Measurements from ENCODE around the gene TSSK6. TPM values are rescaled to one million over a fixed set of nuclear protein-coding genes. Genes with fewer than 3 reads are reported as not detected.

The TSSK6 gene
- polyA plus RNA-seq, 1 experiment, result 1.7 TPM

- Histone ChIP-seq H3K36me3 (ENCODE audit: control insufficient read depth, insufficient read depth, low read length) (peaks cover 48% of the 10 kb centered on the region), H3K4me3 (ENCODE audit: low read depth, low read length) (no peak overlapping the region), H3K27me3 (ENCODE audit: control insufficient read depth, insufficient read depth, low read length) (no peaks in the 10 kb centered on the region)
- ChIA-PET POLR2A (no interaction called here), CTCF (no interaction called here)
- no peak for DNase-seq (ENCODE audit: low read depth)
- TF ChIP-seq, protein P1, sequence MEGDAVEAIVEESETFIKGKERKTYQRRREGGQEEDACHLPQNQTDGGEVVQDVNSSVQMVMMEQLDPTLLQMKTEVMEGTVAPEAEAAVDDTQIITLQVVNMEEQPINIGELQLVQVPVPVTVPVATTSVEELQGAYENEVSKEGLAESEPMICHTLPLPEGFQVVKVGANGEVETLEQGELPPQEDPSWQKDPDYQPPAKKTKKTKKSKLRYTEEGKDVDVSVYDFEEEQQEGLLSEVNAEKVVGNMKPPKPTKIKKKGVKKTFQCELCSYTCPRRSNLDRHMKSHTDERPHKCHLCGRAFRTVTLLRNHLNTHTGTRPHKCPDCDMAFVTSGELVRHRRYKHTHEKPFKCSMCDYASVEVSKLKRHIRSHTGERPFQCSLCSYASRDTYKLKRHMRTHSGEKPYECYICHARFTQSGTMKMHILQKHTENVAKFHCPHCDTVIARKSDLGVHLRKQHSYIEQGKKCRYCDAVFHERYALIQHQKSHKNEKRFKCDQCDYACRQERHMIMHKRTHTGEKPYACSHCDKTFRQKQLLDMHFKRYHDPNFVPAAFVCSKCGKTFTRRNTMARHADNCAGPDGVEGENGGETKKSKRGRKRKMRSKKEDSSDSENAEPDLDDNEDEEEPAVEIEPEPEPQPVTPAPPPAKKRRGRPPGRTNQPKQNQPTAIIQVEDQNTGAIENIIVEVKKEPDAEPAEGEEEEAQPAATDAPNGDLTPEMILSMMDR (IDR thresholded peaks at IDR 0.05; ENCODE audit: insufficient read depth, low read depth, low read length), result no peak
These were observed 16.9 kb downstream of the TSSK6 start for GRCh38 chr19:19498255-19498991.

- H3K27me3 ChIP-seq (ENCODE audit: control insufficient read depth, insufficient read depth, low read length), result no peaks in the 10 kb centered on the region
- CTCF ChIA-PET, result no interaction called here
- H3K4me3 ChIP-seq (ENCODE audit: low read depth, low read length), result no peak overlapping the region
- TF ChIP-seq, protein P1 (IDR thresholded peaks at IDR 0.05; ENCODE audit: insufficient read depth, low read depth, low read length), result no peak
- peaks cover 47% of the 10 kb centered on the region for H3K36me3 ChIP-seq (ENCODE audit: control insufficient read depth, insufficient read depth, low read length)
- DNase-seq (ENCODE audit: low read depth), result no peak
- POLR2A ChIA-PET, result no interaction called here
These were observed 19.4 kb downstream of the TSSK6 start for GRCh38 chr19:19495614-19496603.

DNA sequence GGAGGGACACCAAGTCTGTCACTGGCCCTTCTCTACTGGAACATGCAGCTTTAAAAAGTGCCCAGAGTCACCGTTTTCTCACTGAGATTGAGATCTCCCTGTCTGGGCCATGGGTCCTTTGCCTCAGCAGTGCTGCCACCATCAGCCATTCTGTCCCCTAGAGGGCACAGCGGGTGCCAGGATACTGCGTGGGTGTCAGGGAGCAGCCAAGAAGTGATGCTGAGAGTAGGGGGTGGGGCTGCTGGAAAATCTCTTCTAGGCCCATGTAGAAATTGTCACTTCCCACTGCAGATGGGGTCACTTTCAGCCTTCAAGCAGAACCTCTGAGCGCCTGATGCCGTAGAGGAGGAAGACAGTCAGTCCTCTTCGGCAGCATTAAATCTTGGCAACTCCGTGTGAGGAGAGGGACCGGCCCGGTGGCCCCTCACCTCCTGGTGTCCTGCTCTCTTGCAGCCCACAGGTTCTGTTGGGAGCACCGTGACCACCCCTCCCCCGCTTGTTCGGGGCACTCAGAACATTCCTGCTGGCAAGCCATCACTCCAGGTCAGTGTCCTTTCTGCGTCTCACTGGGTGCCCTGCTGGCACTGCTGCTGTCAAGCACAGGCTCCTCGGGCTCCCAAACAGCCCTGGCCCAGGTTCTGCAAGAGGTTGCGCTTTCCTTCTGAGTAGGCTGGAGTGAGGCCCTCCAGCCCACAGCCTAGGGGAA lies 21.4 kb downstream of the TSSK6 start:
- POLR2A ChIA-PET, result no interaction called here
- no peak for DNase-seq (ENCODE audit: low read depth)
- Histone ChIP-seq H3K4me3 (ENCODE audit: low read depth, low read length) (no peak overlapping the region), H3K27me3 (ENCODE audit: control insufficient read depth, insufficient read depth, low read length) (no peaks in the 10 kb centered on the region), H3K36me3 (ENCODE audit: control insufficient read depth, insufficient read depth, low read length) (peaks cover 32% of the 10 kb centered on the region)
- CTCF ChIA-PET, result interaction anchor here (0.5 to 12.3 kb wide), 2 partner anchors 129 to 195 kb away, joined by 4 to 189 read pairs; no protein-coding TSS in a partner anchor
- TF ChIP-seq, protein P1 (IDR thresholded peaks at IDR 0.05; ENCODE audit: insufficient read depth, low read depth, low read length), result no peak

GRCh38 chr19:19492026-19492610 lies 23.2 kb downstream of the TSSK6 start:
- POLR2A ChIA-PET, result no interaction called here
- DNase-seq (ENCODE audit: low read depth), result no peak
- H3K36me3 ChIP-seq (ENCODE audit: control insufficient read depth, insufficient read depth, low read length), result peaks cover 25% of the 10 kb centered on the region
- CTCF ChIA-PET, result interaction anchor here (0.7 to 12.3 kb wide), 5 partner anchors 9 to 128 kb away, joined by 3 to 189 read pairs (median 10); no protein-coding TSS in a partner anchor
- no peaks in the 10 kb centered on the region for H3K27me3 ChIP-seq (ENCODE audit: control insufficient read depth, insufficient read depth, low read length)
- no peak overlapping the region for H3K4me3 ChIP-seq (ENCODE audit: low read depth, low read length)
- TF ChIP-seq, protein P1 (IDR thresholded peaks at IDR 0.05; ENCODE audit: insufficient read depth, low read depth, low read length), result no peak
